ENCODE measurements around the gene TBPL1. TPM values are rescaled to one million over a fixed set of nuclear protein-coding genes. Genes with fewer than 3 reads are reported as not detected.

TBPL1 gene
- total RNA-seq, 2 donors from 2014 or later: 27.7 to 30.8 TPM

- intact Hi-C loops (cut with DNase I): no loop called here
- WGBS: 37% methylated on average over 3 of the region's 3 CpGs
- no peaks in the 10 kb centered on the region for H3K9me3 ChIP-seq
- H3K36me3 ChIP-seq: no peaks in the 10 kb centered on the region
- TF ChIP-seq POLR2A (IDR thresholded peaks at IDR 0.05) (no peak), POLR2AphosphoS5 (IDR thresholded peaks at IDR 0.05) (peak; percentile 18)
- peaks cover 4% of the 10 kb centered on the region for H3K4me1 ChIP-seq (replicated peaks)
- no peak overlapping the region for H3K4me3 ChIP-seq
- DNase-seq (ENCODE audit: low spot score): peak; percentile 46
- no peaks in the 10 kb centered on the region for H3K27me3 ChIP-seq (replicated peaks; ENCODE audit: insufficient read depth)
- H3K27ac ChIP-seq: peak overlapping the region; percentile 45 to 64
These were observed 82.8 kb downstream of the TBPL1 start for GRCh38 chr6:134035823-134036296.

- H3K27me3 ChIP-seq (replicated peaks; ENCODE audit: insufficient read depth): no peaks in the 10 kb centered on the region
These were observed 86.1 kb downstream of the TBPL1 start for GRCh38 chr6:134039116-134039515.

More at GRCh38 chr6:134039116-134039515, 86.1 kb downstream of the TBPL1 start:
- Histone ChIP-seq H3K27ac (no peak overlapping the region), H3K9me3 (no peaks in the 10 kb centered on the region), H3K4me3 (no peak overlapping the region), H3K4me1 (replicated peaks) (peaks cover 4% of the 10 kb centered on the region), H3K36me3 (no peaks in the 10 kb centered on the region)
- intact Hi-C loops (cut with DNase I): no loop called here
- no peak for TF ChIP-seq POLR2AphosphoS5 (IDR thresholded peaks at IDR 0.05)
- TF ChIP-seq CTCF (IDR thresholded peaks at IDR 0.05): no peak
- no peak for TF ChIP-seq POLR2A (IDR thresholded peaks at IDR 0.05)
- 84% methylated on average over 1 of the region's 1 CpG for WGBS
- no peak for DNase-seq (ENCODE audit: low spot score)

Small RNA genes lying within 50 kb of the gene (small RNA-seq; reads per million reads assigned to genes)
- 0 reads per million in 2 donors for gene AL449363.1

Other genes starting within 250 kb of the TBPL1 start
- gene TCF21, start 64.1 kb upstream of the TBPL1 start, total RNA-seq: 1 to 10 TPM; 4.9 to 9.7 TPM
- 10 to 100 TPM; 15.2 to 49.0 TPM for gene SLC2A12, start 99.4 kb downstream of the TBPL1 start, total RNA-seq

Data from prostate gland (tissue), 2 donors.